OCI-LY7 (cell line): ENCODE results near the gene KIAA1958. TPM values are rescaled to one million over a fixed set of nuclear protein-coding genes. Genes with fewer than 3 reads are reported as not detected.

Source experiments
- BruUV-seq: library from RNA; stranded (reverse); fragments of 400-500 nt; replicated peaks from 2 replicates; lab custom pipeline; 2021; lab: Mats Ljungman, UMichigan
- CTCF ChIA-PET: fragments of 300-600 bp; sonication (Branson Sonifier 250); formaldehyde crosslinking; loops from one replicate; lab custom pipeline; 2022; ENCODE audit warnings: antibody characterized with exemption; ENCODE audit not compliant: unreplicated experiment; lab: Charles Lee
- POLR2A ChIA-PET: fragments of 300-600 bp; sonication (Branson Sonifier 250); formaldehyde crosslinking; loops from one replicate; lab custom pipeline; 2022; ENCODE audit warnings: antibody characterized with exemption; lab: Charles Lee
- DNase-seq: peaks from one replicate; pipeline ENCODE4 v3.0.0-alpha.2; 2015; ENCODE audit warnings: low spot score
- H2AFZ ChIP-seq: fragments of 200-600 bp; sonication (generic), shearing (Covaris generic); 2 replicates; pipeline ENCODE4 v1.6.1; 2014; ENCODE audit warnings: mild to moderate bottlenecking, antibody characterized with exemption, low read length, moderate library complexity
- H3K27ac ChIP-seq: fragments of 200-600 bp; sonication (generic); 2 replicates; pipeline ENCODE4 v1.5.1; 2014; ENCODE audit warnings: mixed run types, low read depth, mild to moderate bottlenecking, moderate library complexity, low read length, inconsistent platforms; ENCODE audit not compliant: poor library complexity, severe bottlenecking
- H3K36me3 ChIP-seq: fragments of 200-600 bp; sonication (generic); 2 replicates; pipeline ENCODE4 v1.6.1; 2014; ENCODE audit warnings: mild to moderate bottlenecking, antibody characterized with exemption, low read length, moderate library complexity, mixed read lengths; ENCODE audit not compliant: insufficient read depth
- H3K4me1 ChIP-seq: fragments of 200-600 bp; sonication (generic); 2 replicates; pipeline ENCODE4 v1.5.1; 2014; ENCODE audit warnings: mild to moderate bottlenecking, low read length; ENCODE audit not compliant: insufficient read depth, poor library complexity, severe bottlenecking
- H3K4me2 ChIP-seq: fragments of 200-600 bp; sonication (generic); 2 replicates; pipeline ENCODE4 v1.6.1; 2014; ENCODE audit warnings: mild to moderate bottlenecking, low read length
- H3K4me3 ChIP-seq: fragments of 200-600 bp; sonication (generic); 2 replicates; pipeline ENCODE4 v1.5.1; 2014; ENCODE audit warnings: mild to moderate bottlenecking, low read depth, low read length; ENCODE audit not compliant: poor library complexity, severe bottlenecking
- H3K79me2 ChIP-seq: fragments of 200-600 bp; sonication (generic); 2 replicates; pipeline ENCODE4 v1.6.1; 2016; ENCODE audit warnings: low read depth, mild to moderate bottlenecking, low read length, moderate library complexity, mixed read lengths; ENCODE audit not compliant: insufficient read depth
- H3K9me2 ChIP-seq: fragments of 200-600 bp; sonication (generic); 2 replicates; pipeline ENCODE4 v1.6.1; 2016; ENCODE audit warnings: mild to moderate bottlenecking, low read length, mixed read lengths; ENCODE audit not compliant: insufficient read depth
- H3K9me3 ChIP-seq: fragments of 200-600 bp; sonication (generic); 2 replicates; pipeline ENCODE4 v1.6.1; 2014; ENCODE audit warnings: mild to moderate bottlenecking, mixed run types, low read length, mixed read lengths
- H4K20me1 ChIP-seq: fragments of 200-600 bp; sonication (generic); 2 replicates; pipeline ENCODE4 v1.6.1; 2014; ENCODE audit warnings: mild to moderate bottlenecking, antibody characterized with exemption, low read length, moderate library complexity, mixed read lengths; ENCODE audit not compliant: insufficient read depth
- EZH2phosphoT487 ChIP-seq: fragments of 200-600 bp; sonication (generic); IDR thresholded peaks from 2 replicates; pipeline ENCODE4 v1.6.1; 2018; ENCODE audit warnings: low read depth, borderline replicate concordance, mild to moderate bottlenecking, mixed run types, antibody characterized with exemption, low read length, moderate library complexity, mixed read lengths
- intact Hi-C: fragments of 100-400 bp; cut with micrococcal nuclease; formaldehyde crosslinking; loops from one replicate; pipeline ENCODE4 v1.10.0; 2022; ENCODE audit not compliant: unreplicated experiment
- total RNA-seq, 2 experiments: library from RNA; depleted of rRNA in 1 of 2; stranded (reverse); fragments of >200 nt in 1 of 2; shearing (Covaris generic) in 1 of 2; gene quantifications; 2 replicates each; pipeline ENCODE4 v1.2.3, GENCODE V29; 2014 to 2022
- TF ChIP-seq, protein P1 (sequence below): fragments of 200-600 bp; sonication (generic); conservative IDR thresholded peaks from 2 replicates; pipeline ENCODE4 v1.5.1; 2014; ENCODE audit warnings: mild to moderate bottlenecking, antibody characterized with exemption, low read length, moderate library complexity, mixed read lengths

Gene KIAA1958
- total RNA-seq, 2 experiments from 2014 or later = 15.4 to 19.8 TPM

DNA sequence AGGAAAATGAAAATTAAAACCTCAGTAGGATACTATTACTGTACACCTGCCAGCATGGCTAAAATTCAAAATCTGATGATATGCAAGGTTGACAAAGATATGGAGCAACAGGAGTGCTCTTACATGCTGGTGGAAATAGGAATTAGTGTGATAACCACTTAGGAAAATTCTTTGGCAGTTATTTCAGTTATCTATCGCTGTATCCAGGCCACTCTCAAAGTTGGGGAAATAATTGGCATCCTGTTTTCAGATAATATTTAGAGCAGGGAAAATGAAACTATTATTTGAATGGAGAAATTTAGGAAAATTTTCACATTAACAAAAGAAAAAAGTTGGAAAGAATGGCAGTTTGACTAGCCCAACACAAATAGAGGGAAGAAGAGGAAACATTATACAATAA is 50.9 kb downstream of the KIAA1958 start:
- CTCF ChIA-PET = no interaction called here
- no peak overlapping the region for H2AFZ ChIP-seq
- H3K4me3 ChIP-seq = no peak overlapping the region
- H3K4me1 ChIP-seq = no peaks in the 10 kb centered on the region
- no peak for TF ChIP-seq EZH2phosphoT487
- TF ChIP-seq, protein P1, sequence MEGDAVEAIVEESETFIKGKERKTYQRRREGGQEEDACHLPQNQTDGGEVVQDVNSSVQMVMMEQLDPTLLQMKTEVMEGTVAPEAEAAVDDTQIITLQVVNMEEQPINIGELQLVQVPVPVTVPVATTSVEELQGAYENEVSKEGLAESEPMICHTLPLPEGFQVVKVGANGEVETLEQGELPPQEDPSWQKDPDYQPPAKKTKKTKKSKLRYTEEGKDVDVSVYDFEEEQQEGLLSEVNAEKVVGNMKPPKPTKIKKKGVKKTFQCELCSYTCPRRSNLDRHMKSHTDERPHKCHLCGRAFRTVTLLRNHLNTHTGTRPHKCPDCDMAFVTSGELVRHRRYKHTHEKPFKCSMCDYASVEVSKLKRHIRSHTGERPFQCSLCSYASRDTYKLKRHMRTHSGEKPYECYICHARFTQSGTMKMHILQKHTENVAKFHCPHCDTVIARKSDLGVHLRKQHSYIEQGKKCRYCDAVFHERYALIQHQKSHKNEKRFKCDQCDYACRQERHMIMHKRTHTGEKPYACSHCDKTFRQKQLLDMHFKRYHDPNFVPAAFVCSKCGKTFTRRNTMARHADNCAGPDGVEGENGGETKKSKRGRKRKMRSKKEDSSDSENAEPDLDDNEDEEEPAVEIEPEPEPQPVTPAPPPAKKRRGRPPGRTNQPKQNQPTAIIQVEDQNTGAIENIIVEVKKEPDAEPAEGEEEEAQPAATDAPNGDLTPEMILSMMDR = no peak
- H3K4me2 ChIP-seq = no peak overlapping the region
- H3K9me2 ChIP-seq = no peaks in the 10 kb centered on the region
- H3K27ac ChIP-seq = no peak overlapping the region
- intact Hi-C loops = no loop called here
- POLR2A ChIA-PET = no interaction called here
- H3K36me3 ChIP-seq = no peaks in the 10 kb centered on the region
- no peaks in the 10 kb centered on the region; the same call in 1 of the 2 replicates for H3K79me2 ChIP-seq
- DNase-seq = no peak
- H4K20me1 ChIP-seq = no peaks in the 10 kb centered on the region
- no TSS peak for BruUV-seq
- H3K9me3 ChIP-seq = no peaks in the 10 kb centered on the region

DNA sequence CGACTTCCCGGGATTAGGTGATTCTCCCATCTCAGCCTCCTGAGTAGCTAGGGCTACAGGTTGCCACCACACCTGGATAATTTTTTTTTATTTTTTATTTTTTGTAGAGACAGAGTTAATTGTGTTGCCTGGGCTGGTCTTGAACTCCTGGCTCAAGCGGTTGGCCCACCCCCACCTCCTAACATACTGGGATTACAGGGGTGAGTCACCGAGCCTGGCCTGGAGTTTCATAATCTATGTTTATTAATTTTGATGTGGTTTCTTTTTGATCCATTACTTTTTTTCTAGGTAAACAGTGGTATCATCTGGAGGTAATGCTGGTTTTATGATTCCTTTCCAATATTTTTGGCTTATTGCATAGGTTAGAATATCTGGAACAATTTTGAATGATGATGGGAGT is 54.2 kb downstream of the KIAA1958 start:
- intact Hi-C loops = no loop called here

DNA sequence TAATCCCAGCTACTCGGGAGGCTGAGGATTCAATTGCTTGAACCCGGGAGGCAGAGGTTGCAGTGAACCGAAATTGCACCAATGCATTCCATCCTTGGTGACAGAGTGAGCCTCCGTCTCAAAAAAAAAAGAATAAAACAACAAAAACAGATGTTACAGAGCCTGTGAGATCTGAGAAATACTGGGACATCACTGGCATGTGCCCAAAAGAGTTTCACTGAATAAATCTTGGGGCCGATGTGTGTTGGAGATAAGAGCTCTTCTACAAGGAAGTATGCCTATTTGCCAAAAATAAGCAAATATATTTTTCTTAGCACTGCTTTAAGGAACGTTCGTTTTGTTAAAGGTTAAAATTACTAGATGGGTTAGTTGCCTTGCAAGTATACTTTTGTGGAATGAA is 55.1 kb downstream of the KIAA1958 start:
- TF ChIP-seq EZH2phosphoT487 = no peak
- TF ChIP-seq, protein P1 = no peak
- BruUV-seq = no TSS peak

More for the DNA sequence above, 54.2 kb downstream of the KIAA1958 start:
- Histone ChIP-seq H3K9me2 (no peaks in the 10 kb centered on the region), H3K4me2 (no peak overlapping the region), H3K4me1 (no peaks in the 10 kb centered on the region), H3K9me3 (no peaks in the 10 kb centered on the region), H4K20me1 (no peaks in the 10 kb centered on the region), H3K27ac (no peak overlapping the region), H3K36me3 (no peaks in the 10 kb centered on the region), H3K79me2 (no peaks in the 10 kb centered on the region; the same call in 1 of the 2 replicates), H3K4me3 (no peak overlapping the region), H2AFZ (no peak overlapping the region)
- ChIA-PET CTCF (no interaction called here), POLR2A (no interaction called here)
- DNase-seq = no peak
- TF ChIP-seq, protein P1 = no peak
- TF ChIP-seq EZH2phosphoT487 = no peak
- BruUV-seq = no TSS peak

More for the DNA sequence above, 55.1 kb downstream of the KIAA1958 start:
- POLR2A ChIA-PET = interaction anchor here (0.7 kb wide), 1 partner anchor 92 kb away, joined by 3 read pairs; no protein-coding TSS in a partner anchor
- H2AFZ ChIP-seq = no peak overlapping the region
- no peak for DNase-seq
- H3K4me2 ChIP-seq = no peak overlapping the region
- no peak overlapping the region for H3K4me3 ChIP-seq
- no peaks in the 10 kb centered on the region; the same call in 1 of the 2 replicates for H3K79me2 ChIP-seq
- no peaks in the 10 kb centered on the region for H3K9me2 ChIP-seq
- H3K9me3 ChIP-seq = no peaks in the 10 kb centered on the region
- intact Hi-C loops = no loop called here
- H4K20me1 ChIP-seq = no peaks in the 10 kb centered on the region
- CTCF ChIA-PET = no interaction called here
- no peak overlapping the region for H3K27ac ChIP-seq
- H3K4me1 ChIP-seq = no peaks in the 10 kb centered on the region
- H3K36me3 ChIP-seq = no peaks in the 10 kb centered on the region
